ENCODE data around the gene MPZ.
"Not testable (repeated sequence)": the region's sequence is repeated elsewhere in the genome, so short reads cannot be mapped to it uniquely, and the experiment has no call there.

The MPZ gene

DNA sequence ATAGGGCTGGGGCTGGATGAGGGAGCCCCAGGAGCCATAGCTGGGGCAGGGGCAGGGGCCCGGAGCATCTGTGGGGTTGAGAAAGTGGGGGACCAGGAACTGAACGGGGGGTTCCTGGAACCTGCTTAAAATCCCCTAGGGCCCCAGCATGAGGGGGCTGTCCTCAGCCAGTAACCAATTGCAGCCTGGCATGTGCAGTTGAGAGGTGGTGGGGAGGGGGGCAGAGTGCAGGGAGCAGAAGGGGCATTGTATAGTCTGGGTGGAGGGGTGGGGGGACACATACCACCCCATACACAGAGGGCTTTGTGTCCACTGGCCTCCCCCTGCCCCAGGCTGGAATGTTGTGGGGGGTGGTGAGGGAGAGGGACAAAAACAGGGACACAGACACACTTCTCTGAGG lies at the start of gene MPZ:
MPZ (minus strand) TSS at position 101 of the 400 bp plus-strand sequence; CDS start at position 38, 63 bp downstream.
- DNase-seq (ENCODE audit: low read depth): no peak

GRCh38 chr1:161359291-161359690 lies 49.5 kb upstream of the MPZ start:
- no peak for DNase-seq (ENCODE audit: low read depth)

DNA sequence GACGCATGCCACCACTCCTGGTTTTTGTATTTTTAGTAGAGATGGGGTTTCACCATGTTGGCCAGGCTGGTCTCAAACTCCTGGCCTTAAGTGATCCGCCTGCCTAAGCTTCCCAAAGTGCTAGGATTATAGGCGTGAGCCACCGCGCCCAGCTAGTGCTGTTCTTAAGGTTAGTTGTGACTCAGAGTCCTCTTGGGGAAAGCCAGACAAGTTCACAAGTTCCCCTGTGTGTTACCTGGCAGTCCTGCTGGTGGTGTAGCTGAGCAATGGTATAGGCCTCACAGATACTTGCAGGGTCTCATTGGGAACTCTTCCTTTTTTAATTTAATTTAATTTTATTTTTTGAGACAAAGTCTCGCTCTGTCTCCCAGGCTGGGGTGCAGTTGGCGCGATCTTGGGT lies 47.3 kb upstream of the MPZ start:
- no peak for DNase-seq (ENCODE audit: low read depth)

- DNase-seq (ENCODE audit: low read depth): no peak
Observed at GRCh38 chr1:161351482-161351881, 41.7 kb upstream of the MPZ start.

- no peak for DNase-seq (ENCODE audit: low read depth)
Observed at GRCh38 chr1:161350671-161351070, 40.9 kb upstream of the MPZ start.

- DNase-seq (ENCODE audit: low read depth): no peak
Observed at GRCh38 chr1:161342821-161343220, 33.1 kb upstream of the MPZ start.

DNA sequence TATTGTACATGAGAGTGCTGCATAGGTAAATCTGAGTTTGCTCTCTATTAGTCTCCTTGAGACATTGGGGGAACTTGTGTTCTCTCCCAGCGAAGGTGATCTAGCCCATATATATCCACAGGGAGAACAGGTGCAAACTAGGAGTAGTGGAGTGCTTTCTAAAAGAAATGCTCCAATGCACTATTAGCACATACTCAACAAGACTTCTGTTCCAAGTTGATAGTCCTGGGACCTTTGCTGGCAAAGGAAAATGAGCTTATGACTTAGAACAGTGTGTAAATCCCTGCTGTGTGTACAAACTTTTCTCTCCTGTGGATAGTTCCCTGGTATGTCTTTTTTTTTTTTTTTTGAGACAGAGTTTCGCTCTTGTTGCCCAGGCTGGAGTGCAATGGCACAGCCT lies 32.4 kb upstream of the MPZ start:
- no peak for DNase-seq (ENCODE audit: low read depth)

DNA sequence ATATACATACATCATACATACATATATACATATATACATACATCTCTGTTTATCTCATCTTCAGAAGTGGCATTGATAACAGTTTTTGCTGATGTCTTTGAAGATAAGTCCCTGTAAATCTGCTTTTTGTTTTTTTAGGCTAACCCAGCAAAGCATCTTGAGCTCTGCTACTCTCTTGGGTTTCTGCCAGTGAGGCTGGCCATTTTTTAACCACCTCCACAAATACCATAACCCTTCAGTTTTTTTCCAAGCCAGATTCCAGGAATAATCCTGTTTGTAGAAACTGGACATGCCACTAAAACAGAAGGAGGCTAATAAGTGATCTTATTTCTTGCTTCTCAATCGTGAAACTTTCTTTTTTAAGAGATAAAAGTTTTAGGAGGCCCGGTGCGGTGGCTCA lies 26.0 kb upstream of the MPZ start:
- DNase-seq (ENCODE audit: low read depth): no peak

- DNase-seq (ENCODE audit: low read depth): no peak
Observed at GRCh38 chr1:161333166-161333565, 23.4 kb upstream of the MPZ start.

- no peak for DNase-seq (ENCODE audit: low read depth)
Observed at GRCh38 chr1:161330346-161330745, 20.6 kb upstream of the MPZ start.

- no peak for DNase-seq (ENCODE audit: low read depth)
Observed at GRCh38 chr1:161324020-161324419, 14.3 kb upstream of the MPZ start.

- not testable (repeated sequence) for DNase-seq (ENCODE audit: low read depth)
Observed at GRCh38 chr1:161315841-161316674, 6.3 kb upstream of the MPZ start.

- peak; percentile 87 for DNase-seq (ENCODE audit: low read depth)
Observed at GRCh38 chr1:161314201-161314981, 4.6 kb upstream of the MPZ start, which contains the start of gene SDHC. Gene SDHC, plus strand, starts transcription at chr1:161314381. Its CDS starts 25 bp downstream, at chr1:161314406.

- no peak for DNase-seq (ENCODE audit: low read depth)
Observed at GRCh38 chr1:161313554-161314200, 3.9 kb upstream of the MPZ start.

DNA sequence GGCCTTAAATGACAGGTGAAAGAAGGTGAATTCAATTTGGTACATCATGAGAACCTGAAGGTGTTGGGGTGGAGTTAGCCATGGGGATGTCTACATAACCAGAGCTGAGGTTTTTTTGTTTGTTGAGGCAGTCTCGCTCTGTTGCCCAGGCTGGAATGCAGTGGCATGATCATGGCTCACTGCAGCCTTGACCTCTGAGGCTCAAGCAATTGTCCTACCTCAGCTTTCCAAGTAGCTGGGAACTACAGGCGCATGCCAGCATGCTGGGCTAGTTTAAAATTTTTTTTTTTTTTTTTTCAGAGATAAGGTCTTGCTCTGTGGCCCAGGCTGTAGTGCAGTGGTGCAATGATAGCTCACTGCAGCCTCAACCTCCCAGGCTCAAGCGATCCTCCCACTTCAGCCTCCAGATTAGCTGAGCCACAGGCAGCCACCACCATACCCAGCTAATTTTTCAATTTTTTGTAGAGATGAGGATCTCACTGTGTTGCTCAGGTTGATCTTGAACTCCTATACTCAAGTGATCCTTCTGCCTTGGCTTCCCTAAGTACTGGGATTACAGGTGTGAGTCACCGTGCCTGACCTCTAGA lies 1.9 kb upstream of the MPZ start:
- DNase-seq (ENCODE audit: low read depth): no peak

DNA sequence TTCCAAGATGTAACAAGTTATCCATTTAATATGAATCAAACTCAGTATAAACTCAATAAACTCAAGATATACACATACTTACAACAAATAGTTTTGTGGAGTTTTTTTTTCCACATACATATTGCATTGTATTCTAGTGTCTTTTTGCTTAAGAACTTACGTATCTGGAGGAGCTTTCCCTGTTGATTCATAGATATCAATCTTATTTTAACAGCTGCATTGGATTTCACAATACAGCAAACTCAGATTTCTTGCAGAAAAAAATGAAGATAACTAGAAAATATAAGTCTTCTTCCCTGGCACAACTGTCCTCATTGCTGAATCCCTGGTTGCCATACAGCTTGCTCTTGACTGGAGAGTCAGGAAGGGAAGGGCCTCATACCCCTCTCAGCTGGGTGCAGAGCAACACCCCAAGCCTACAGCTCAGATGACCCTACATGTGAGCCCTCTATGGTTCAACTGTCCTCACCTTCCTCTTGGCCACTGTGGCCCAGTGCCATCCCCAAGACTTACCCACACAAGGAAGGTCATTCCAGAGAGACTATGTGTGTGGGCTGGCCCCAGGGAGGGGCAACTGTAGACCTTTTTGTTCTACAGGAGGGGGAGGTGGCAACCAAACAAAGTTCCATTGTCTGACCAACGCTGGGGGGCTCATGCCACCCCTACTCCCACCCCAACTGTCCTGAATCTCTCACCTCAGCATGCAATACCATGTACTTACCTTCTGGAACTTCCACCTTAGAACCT lies 1.7 kb downstream of the MPZ start:
- DNase-seq (ENCODE audit: low read depth): no peak

- no peak for DNase-seq (ENCODE audit: low read depth)
Observed at GRCh38 chr1:161307230-161307768, 2.5 kb downstream of the MPZ start.

- DNase-seq (ENCODE audit: low read depth): peak; percentile 74
Observed at GRCh38 chr1:161305867-161306519, 3.8 kb downstream of the MPZ start.

DNA sequence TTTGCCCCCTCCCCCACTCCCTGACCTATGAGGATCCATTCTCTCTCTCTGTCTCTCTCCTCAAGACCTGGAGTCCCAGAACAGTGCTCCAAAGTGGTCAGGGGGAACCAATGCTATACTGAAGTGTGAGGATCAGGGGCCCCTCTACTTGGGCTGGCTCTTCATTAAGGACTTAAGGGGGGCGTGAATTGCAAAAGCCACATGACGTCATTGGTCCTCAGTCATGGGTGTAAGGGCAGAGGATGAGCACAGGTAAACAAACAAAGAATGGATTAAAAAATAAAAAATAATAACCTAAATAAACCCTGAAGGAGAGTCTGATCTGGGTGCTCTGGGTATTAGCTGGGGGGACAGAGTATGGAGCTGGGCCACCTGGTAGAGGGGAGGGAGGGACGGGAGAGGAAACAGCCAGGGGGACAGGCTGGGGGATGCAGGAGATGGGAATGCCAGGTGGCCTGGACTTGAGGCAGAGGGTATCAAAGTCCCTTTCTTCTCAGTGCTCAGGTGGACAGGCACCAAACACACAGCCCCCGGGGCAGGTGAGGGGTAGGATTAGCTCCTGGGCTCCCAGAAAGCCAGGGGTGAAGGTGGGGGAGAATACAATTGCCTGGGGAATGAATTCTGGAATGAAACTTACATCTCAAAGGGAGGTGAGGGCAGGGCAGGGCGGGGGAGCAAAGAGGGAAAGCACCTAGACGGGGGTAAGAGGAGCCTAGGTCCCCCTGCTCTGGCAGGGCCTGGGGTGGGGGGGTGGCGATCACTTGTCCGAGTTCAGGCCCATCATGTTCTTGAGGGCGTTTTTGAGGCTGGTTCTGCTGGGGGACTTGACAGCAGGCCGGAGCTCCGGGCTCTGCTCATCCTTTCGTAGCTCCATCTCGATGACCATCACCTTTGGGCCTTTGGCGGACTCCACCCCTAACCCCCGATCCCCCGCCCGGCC lies 4.6 kb downstream of the MPZ start:
- DNase-seq (ENCODE audit: low read depth): no peak

DNA sequence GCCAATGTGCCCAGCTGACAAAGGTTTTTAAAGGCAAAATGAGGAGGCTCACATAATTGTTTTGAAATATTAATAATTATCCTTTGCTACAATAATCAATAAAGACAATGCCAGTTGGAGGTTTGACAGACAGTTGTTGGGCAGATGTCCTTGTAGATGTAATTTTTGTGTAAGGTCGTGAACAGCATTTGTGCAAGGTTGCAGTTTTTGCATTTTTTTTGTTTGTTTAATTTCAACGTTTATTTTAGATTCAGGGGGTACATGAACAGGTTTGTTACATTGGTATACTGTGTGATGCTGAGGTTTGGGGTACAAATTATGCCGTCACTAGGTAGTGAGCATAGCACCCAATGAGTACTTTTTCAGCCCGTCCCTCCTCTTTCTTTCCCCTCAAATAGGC lies 9.3 kb downstream of the MPZ start:
- DNase-seq (ENCODE audit: low read depth): no peak
